ENCODE data around the gene S100A11. TPM values are rescaled to one million over a fixed set of nuclear protein-coding genes. Genes with fewer than 3 reads are reported as not detected.
A peak's percentile ranks its signal among the peaks of the same experiment; 100 is the strongest.
"Not testable (repeated sequence)": the region's sequence is repeated elsewhere in the genome, so short reads cannot be mapped to it uniquely, and the experiment has no call there.

Gene S100A11
- total RNA-seq (2014; rRNA removed; shearing (Covaris generic)), result not detected in 2 replicates
- 24.3 and 27.1 TPM in 2 replicates for total RNA-seq (2022)
- Bru-seq, nascent RNA, result percentile 57 among the genes with signal in this experiment
- percentile 61 among the genes with signal in this experiment for BruChase-seq, experiment 1, labeled RNA remaining after a 6-hour chase
- BruChase-seq, experiment 2, labeled RNA remaining after a 2-hour chase, result percentile 51 among the genes with signal in this experiment
- long read RNA-seq, transcript S100A11-201 (3 exons, 594 nt), result major isoform, 47 of 50 reads
- long read RNA-seq, partial matches to known transcripts, result 2 of 50 reads
- long read RNA-seq, other reads (novel, unspliced or antisense), result 1 of 50 reads

GRCh38 chr1:152036267-152037216, at the start of gene S100A11:
TSS of gene S100A11 (minus strand) at chr1:152037004. CDS start at chr1:152036915, 89 bp downstream.
- no peak within 1 kb of the TSS for H3K27ac ChIP-seq (ENCODE audit: low read depth, low read length, poor library complexity, severe bottlenecking)
- H4K20me1 ChIP-seq (ENCODE audit: insufficient read depth, low read length), result no peaks in the 10 kb centered on the region
- BruUV-seq (replicated peaks), result TSS peak; percentile 74
- intact Hi-C loops (cut with micrococcal nuclease; ENCODE audit: unreplicated experiment), result no loop called here
- H3K79me2 ChIP-seq (ENCODE audit: insufficient read depth, low read depth, low read length), result no peaks in the 10 kb centered on the region
- DNase-seq (ENCODE audit: low spot score), result no peak
- H3K4me1 ChIP-seq (ENCODE audit: insufficient read depth, low read length, poor library complexity, severe bottlenecking), result peaks cover 29% of the 10 kb centered on the region
- no peak within 1 kb of the TSS for H3K4me3 ChIP-seq (ENCODE audit: low read depth, low read length, poor library complexity, severe bottlenecking)
- TF ChIP-seq CTCF (conservative IDR thresholded peaks at IDR 0.05; ENCODE audit: low read length), result no peak
- H2AFZ ChIP-seq (ENCODE audit: low read length), result peak within 1 kb of the TSS; percentile 100
- H3K9me2 ChIP-seq (ENCODE audit: insufficient read depth, low read length), result no peaks in the 10 kb centered on the region
- H3K4me2 ChIP-seq (ENCODE audit: low read length), result peak within 1 kb of the TSS; percentile 32; the same call in 1 of the 2 replicates
- POLR2A ChIA-PET, result interaction anchor here (0.7 to 5.7 kb wide), 2 partner anchors 11 to 261 kb away, joined by 4 to 38 read pairs; no protein-coding TSS in a partner anchor
- CTCF ChIA-PET (ENCODE audit: unreplicated experiment), result no interaction called here
- no peaks in the 10 kb centered on the region for H3K36me3 ChIP-seq (ENCODE audit: insufficient read depth, low read length)
- no peaks in the 10 kb centered on the region for H3K9me3 ChIP-seq (ENCODE audit: low read length)

- Histone ChIP-seq H3K79me2 (ENCODE audit: insufficient read depth, low read depth, low read length) (no peaks in the 10 kb centered on the region), H3K9me2 (ENCODE audit: insufficient read depth, low read length) (no peaks in the 10 kb centered on the region), H3K4me1 (ENCODE audit: insufficient read depth, low read length, poor library complexity, severe bottlenecking) (no peaks in the 10 kb centered on the region), H2AFZ (ENCODE audit: low read length) (no peak overlapping the region), H3K9me3 (ENCODE audit: low read length) (no peaks in the 10 kb centered on the region), H3K4me2 (ENCODE audit: low read length) (no peak overlapping the region), H3K4me3 (ENCODE audit: low read depth, low read length, poor library complexity, severe bottlenecking) (no peak overlapping the region), H4K20me1 (ENCODE audit: insufficient read depth, low read length) (no peaks in the 10 kb centered on the region), H3K27ac (ENCODE audit: low read depth, low read length, poor library complexity, severe bottlenecking) (no peak overlapping the region), H3K36me3 (ENCODE audit: insufficient read depth, low read length) (no peaks in the 10 kb centered on the region)
- ChIA-PET CTCF (ENCODE audit: unreplicated experiment) (no interaction called here), POLR2A (no interaction called here)
- no peak for DNase-seq (ENCODE audit: low spot score)
- BruUV-seq (replicated peaks), result no TSS peak
- TF ChIP-seq CTCF (conservative IDR thresholded peaks at IDR 0.05; ENCODE audit: low read length) (no peak), EZH2phosphoT487 (IDR thresholded peaks at IDR 0.05; ENCODE audit: borderline replicate concordance, low read depth, low read length) (no peak)
- intact Hi-C loops (cut with micrococcal nuclease; ENCODE audit: unreplicated experiment), result no loop called here
These were observed 48.0 kb upstream of the S100A11 start for GRCh38 chr1:152084853-152085252.

- H3K36me3 ChIP-seq (ENCODE audit: insufficient read depth, low read length); H3K9me2 ChIP-seq (ENCODE audit: insufficient read depth, low read length); H3K4me2 ChIP-seq (ENCODE audit: low read length); H4K20me1 ChIP-seq (ENCODE audit: insufficient read depth, low read length); H3K4me1 ChIP-seq (ENCODE audit: insufficient read depth, low read length, poor library complexity, severe bottlenecking); H2AFZ ChIP-seq (ENCODE audit: low read length); BruUV-seq (replicated peaks); CTCF ChIA-PET (ENCODE audit: unreplicated experiment); intact Hi-C loops (cut with micrococcal nuclease; ENCODE audit: unreplicated experiment); H3K79me2 ChIP-seq (ENCODE audit: insufficient read depth, low read depth, low read length); H3K27ac ChIP-seq (ENCODE audit: low read depth, low read length, poor library complexity, severe bottlenecking); DNase-seq (ENCODE audit: low spot score); POLR2A ChIA-PET; H3K4me3 ChIP-seq (ENCODE audit: low read depth, low read length, poor library complexity, severe bottlenecking); H3K9me3 ChIP-seq (ENCODE audit: low read length): not testable (repeated sequence)
These were observed 44.2 kb upstream of the S100A11 start for GRCh38 chr1:152081026-152081425.

GRCh38 chr1:152080494-152080893, 43.7 kb upstream of the S100A11 start:
- DNase-seq (ENCODE audit: low spot score); H3K4me2 ChIP-seq (ENCODE audit: low read length); H3K4me1 ChIP-seq (ENCODE audit: insufficient read depth, low read length, poor library complexity, severe bottlenecking); H3K9me2 ChIP-seq (ENCODE audit: insufficient read depth, low read length); BruUV-seq (replicated peaks); intact Hi-C loops (cut with micrococcal nuclease; ENCODE audit: unreplicated experiment); H2AFZ ChIP-seq (ENCODE audit: low read length); CTCF ChIA-PET (ENCODE audit: unreplicated experiment); H3K4me3 ChIP-seq (ENCODE audit: low read depth, low read length, poor library complexity, severe bottlenecking); H3K79me2 ChIP-seq (ENCODE audit: insufficient read depth, low read depth, low read length); H3K36me3 ChIP-seq (ENCODE audit: insufficient read depth, low read length); POLR2A ChIA-PET; H4K20me1 ChIP-seq (ENCODE audit: insufficient read depth, low read length); H3K9me3 ChIP-seq (ENCODE audit: low read length); H3K27ac ChIP-seq (ENCODE audit: low read depth, low read length, poor library complexity, severe bottlenecking): not testable (repeated sequence)

Data from OCI-LY7 (cell line).